Stimulated activated CD8-positive, alpha-beta memory T cell treated with anti-CD3 and anti-CD28 coated beads, Interleukin-7, amount 100 ng/mL, for 4 hours (primary cell): ENCODE data around the gene LRRC71.

Experiments
- DNase-seq, 2 donors: peaks; one replicate each; pipeline ENCODE4 v3.0.0-alpha.2; 2020; ENCODE audit warnings: low read depth in 2 of 2

The LRRC71 gene

DNA sequence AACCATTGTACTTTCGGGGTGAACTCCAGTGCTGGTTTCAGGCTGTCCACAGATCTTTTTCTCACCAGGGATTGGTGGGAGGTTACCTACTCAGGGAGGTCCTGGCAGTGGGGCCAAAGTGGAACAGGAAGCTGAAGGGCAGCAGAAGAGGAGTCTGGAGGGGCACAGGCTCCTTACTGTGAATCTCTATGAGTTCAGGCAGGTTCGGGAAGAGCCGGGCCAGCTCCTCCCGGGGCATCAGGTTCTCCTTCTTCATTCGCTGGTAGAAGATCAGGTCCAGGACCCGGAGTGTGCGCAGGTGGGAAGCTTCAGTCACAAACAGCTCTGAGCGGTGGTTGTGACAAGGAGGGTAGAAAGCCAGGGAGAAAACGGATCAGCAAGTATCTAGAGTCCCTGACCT lies 26.7 kb downstream of the LRRC71 start:
- DNase-seq: no peak

DNA sequence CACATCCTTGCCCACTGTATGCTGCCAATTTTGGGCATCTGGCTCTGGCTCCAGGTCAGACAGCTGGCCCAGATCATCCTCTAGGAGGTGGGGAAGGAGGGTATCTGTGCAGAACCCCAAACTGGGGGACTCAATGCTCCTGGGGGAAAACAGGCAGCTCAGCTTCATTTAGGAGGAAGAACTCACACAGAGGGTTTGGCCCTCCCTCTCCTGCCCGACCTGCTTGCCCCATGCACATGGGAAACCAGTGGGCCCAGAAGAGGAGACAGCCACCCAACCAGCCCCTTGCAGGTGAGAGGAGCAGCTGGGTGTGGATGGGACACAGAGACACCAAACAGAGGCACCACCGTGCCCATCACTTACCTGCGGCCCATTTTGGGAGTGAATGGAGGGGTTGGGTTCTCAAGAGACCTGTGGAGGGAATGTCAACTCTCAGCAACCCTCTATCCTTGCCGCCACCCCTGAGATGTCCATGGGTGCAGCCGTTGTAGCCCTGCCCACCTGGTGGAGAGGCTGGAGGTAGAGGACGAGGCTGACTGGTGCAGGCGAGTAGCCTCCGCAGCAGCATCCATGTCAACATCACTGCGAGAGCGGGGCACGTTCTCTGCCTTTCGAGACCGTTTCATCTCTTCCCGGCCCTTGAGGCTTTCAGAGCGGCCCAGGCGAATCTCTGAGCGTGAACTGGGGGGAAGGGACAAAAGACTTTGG lies 27.5 kb downstream of the LRRC71 start:
- DNase-seq: no peak

DNA sequence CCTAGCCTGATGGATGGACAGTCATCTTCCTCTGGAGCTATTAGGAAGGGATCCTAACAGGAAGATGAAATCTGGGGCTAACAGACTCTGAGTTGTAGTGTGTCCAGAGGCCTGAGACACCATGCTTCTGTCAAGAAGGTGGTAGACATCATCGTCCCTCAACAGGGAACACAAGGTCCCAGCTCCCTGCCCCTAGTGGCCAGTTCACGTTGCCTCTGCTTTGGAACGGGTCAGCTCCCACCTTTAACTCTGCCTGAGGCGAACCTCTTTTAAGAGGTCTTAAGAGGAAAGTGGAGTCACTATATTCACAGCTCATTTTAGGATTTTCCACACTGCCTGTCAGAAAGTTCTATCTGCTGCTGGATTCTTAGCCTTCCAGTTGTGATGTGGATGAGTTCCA lies 28.3 kb downstream of the LRRC71 start:
- no peak for DNase-seq

DNA sequence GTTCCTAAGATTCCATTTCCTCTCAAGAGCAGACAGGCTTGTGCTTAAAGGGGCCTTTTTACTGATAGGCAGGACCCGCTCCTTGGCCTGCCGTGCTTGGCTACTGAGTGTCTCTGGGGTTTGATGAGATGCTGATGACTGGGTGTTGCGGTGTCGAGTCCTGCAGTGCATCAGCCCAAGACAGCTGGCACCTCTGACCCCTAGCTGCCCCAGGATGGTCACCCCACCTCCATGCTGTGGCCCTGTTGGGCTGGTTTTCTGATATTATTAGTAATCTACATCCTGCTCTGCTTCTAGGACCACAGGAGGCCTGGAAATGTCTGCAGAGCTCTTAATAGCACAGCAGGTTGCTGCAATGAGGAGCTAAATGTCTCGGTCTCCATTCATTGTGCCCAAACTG lies 28.7 kb downstream of the LRRC71 start:
- no peak for DNase-seq

DNA sequence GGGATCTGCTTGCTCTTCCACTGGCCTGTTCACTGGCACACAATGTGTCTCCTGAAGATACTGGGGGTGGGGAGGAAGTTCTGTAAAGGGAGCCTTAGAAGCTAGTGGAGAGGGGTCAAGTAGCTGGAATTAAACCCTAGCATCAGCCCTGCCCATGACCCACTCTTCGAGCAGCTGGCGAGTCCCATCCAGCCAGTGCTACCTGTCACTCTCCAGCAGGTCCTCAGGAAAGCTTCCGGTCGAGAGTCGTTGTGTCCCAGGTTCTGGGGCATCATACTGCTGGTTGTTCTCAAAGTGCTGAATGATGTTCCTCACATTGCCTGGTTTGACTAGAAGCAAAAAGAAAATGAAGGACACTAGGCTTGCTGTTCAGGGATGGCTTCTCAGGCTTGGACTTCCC lies 30.9 kb downstream of the LRRC71 start:
- no peak for DNase-seq

DNA sequence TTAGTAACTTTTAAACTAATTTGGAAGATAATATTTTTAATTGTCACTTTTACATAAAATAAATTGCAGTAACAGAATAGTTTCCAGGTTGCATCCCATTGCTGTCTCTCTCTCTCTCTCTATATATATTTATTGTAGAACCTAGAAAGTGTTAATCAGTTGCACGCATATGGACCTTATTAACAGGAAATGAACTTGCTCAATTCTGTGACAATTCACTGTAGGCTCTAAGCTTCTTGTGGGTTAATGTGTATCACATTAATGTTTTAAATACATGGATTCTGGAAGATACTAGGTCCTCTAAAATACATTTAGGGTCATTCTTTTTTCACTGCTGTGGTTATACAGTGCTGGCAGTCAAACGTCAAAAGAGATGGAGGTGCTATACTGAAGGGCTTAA lies 33.1 kb downstream of the LRRC71 start:
- DNase-seq: no peak

DNA sequence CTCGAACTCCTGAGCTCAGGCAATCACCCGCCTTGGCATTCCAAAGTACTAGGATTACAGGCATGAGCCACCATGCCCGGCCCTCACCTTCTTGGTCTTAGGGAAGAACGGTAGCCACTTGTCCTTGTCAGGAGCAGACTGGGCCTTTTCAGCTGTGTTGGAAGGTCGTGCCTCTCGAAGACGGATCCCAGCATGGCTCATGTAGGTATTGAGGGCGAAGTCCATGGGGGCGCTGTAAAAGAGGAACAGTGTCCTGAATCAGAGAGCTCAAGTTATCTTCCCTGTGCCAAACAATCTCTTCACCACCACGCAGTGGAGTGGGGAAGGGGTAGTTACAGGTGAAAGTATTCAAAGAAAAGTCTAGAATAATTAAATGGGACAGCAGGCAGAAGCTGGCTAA lies 35.9 kb downstream of the LRRC71 start:
- no peak for DNase-seq

DNA sequence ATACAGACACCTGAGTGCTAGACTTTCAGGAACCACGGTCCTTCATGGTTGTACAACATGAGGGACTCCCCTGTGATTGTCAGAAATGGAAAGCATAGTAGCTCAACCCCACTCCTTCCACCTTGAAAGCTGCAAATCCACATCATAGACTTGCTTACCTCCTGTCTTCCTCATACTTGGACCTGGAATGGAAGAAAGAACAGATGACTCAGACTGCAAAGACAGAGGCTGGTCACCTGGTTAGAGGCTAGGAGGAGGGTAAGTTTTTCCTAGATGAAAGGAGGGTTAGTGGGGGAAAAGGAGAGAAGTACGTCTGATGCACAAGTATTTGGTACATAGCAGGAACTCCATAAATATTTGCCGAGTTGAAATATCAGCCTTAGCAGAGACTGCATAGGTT lies 37.2 kb downstream of the LRRC71 start:
- no peak for DNase-seq

DNA sequence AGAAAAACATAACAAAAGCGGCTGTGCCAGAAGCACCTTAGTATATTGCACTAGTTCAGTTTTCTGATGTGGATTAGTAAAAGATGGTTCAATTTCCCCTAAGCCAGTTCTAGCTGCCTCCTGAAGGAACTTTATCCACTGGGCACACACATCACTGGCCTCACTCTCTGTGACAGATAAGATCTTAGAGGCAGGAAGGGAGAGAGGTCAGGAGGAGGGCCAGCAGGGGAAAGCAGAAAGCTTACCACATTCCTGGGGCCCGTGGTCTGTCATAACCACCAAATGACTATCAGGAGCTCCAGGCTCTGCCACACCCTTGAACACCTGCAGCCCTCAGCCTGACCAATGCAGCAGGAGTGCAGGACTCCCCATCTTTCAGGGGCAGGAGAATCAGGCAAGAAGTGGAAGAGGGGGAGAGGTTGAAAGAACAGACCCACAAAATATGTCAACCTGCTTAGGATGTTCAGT lies 37.8 kb downstream of the LRRC71 start:
- no peak for DNase-seq

DNA sequence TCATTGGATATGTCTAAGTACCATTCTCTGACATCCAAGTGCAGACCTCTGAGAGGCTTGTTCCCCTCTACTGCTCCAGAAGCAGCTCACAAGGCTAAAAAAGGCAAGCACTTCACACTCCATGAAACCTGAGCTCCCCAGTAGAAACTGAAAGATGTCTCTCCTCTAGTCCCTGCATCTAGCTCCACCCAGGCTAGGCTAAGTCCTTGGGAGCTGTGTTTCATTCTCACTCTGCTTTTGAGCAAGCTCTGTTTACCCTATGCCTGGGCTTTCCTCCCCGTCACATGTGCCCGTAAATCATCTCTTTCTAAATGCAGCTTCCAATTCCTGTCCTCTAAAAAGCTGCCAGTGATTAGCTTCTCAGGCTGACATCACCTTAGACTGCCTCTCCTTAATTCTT lies 39.0 kb downstream of the LRRC71 start:
- DNase-seq: no peak

DNA sequence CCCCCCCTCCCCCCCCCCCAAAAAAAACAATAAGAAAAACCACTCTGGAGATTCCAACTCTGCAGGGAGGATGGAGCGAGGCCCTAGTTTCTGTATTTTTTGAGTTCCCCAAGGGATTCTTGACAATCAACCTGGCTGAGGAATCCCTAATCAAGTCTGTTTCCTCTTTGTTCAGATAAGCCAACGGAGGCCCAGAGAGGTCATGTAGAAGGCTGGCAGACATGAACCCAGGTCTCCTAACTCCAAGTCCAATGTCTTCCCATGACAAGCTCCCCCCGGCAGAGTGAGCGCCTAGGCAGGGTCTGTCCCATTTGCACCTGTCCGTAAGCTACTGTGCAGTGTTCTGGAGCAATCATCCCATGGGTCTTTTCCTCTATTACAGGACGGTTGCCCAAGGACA lies 39.5 kb downstream of the LRRC71 start:
- no peak for DNase-seq

DNA sequence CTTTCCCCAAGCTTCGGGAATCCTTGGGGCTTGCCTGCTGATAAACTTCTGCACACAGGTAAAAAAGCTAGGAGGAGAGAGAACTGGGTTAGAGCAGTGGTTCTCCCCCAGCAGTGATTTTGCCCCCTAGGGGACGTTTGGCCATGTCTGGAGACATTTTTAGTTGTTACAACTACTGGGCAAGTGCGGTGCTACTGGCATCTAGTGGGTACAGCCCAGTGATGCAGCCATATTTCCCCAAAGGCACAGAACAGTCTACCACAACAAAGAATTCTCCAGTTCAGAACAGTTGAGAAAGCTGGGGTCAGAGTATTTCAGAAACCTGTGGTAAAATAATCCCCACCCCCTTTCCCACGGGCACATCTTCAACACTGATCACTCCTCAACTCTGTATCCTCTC lies 41.3 kb downstream of the LRRC71 start:
- DNase-seq: no peak

DNA sequence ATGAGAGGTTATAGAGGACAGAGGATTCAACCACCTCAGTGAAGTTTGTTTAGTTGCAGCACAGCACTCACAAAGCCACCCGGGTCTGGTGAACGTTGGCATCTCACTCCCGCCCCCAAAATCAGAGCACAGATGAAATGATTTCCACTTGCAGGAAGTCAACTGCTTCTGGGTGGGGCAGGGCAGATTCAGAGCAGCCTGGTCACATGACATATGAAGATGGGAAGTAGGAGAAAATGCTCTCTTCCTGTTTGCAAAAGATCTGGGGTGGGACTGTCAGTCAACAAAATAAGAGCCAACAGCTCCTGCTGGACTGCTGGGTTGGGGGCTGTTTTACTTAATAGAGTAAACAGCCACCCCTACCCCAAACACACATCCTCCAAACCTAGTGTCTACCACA lies 43.2 kb downstream of the LRRC71 start:
- DNase-seq: peak; percentile 2 to 4

DNA sequence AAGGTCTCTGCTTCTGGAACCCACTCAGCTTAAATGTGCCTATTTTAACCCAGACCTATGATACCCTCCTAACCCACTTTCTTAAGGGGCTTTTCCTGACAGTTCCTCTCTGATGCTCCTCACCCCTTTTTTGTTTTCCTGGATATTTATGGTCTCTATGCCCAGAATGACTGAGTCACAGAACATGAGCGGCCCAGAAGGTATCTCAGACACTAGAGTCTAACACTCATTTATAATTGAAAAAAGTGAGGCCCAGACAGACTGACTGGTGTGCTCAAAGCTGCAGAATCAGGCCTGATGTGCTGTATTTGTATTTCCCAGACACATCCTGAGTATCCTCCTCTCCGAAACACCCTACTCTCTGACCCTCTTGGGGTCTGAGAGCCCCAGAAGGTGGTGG lies 44.0 kb downstream of the LRRC71 start:
- DNase-seq: no peak

DNA sequence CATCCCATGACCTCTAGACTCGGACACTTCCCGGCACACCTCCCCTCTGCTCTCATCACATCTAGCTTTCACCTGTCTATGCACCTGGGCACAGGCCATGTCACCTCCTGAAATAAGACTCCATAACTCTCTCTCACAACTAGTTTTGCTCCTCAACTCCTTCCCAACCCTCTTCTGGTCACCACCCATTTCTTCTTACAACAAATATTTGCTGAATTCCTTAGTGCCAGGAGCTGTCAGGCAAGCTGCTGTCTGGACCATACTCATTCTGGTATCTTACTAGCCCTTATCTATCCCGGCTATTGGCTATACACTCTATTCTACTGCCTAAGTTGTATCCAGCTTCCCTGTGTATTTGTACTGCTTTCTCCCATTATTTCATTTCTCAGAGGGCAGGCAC lies 49.1 kb downstream of the LRRC71 start:
- no peak for DNase-seq

DNA sequence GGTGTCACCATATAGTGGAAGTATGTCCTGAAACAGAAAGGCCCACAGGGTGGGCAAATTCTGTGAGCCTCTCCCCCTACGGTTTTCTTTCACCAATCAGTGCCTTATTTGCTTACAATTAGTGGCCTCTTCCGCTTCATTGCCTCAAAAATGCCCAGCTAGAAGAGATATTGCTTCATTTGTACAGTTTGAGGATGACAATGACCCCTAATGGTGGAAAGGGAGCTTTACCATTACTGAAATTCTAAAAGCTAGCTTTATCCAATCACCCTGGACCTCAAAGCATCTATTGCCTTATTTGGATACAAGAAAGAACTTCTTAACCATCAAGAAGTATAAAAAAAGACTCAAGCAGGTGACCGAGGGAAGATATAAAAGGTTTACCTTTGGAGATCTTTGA lies 49.6 kb downstream of the LRRC71 start:
- no peak for DNase-seq

DNA sequence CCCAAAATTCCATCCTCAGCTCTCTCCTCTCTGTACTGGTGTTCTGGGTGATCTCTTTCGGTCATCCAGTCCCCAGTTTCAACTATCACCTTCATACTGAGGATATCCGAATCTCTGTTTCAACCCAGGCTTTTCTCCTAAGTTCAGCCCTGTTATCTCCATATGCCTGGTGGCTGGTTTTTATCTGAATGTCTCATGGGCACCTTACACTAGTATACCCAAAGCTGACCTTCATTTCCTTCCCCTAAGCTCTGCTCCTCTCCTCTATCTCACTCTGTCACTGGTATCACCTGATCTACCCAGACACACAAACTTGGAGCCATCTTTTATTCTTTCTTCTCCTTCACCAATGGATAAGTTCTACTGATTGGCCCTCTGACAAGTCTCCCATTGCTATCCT lies 53.0 kb downstream of the LRRC71 start:
- no peak for DNase-seq

DNA sequence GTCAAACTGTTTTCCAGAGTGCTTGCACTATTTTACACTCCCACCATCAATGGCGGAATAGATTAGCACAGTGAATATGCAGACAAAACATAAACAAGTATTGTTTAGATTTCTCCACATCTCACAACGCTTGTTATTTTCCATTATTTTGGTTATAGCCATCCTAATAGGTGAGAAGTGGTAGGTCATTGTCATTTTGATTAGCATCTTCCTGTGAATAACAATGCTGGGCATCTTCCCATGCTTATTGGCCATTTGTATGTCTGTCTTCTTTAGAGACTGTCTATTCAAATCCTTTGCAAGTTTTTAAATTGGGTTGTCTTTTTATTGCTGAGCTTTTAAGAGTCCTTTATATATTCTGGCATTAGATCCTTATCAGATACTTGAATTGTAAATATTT lies 54.7 kb downstream of the LRRC71 start:
- DNase-seq: no peak

DNA sequence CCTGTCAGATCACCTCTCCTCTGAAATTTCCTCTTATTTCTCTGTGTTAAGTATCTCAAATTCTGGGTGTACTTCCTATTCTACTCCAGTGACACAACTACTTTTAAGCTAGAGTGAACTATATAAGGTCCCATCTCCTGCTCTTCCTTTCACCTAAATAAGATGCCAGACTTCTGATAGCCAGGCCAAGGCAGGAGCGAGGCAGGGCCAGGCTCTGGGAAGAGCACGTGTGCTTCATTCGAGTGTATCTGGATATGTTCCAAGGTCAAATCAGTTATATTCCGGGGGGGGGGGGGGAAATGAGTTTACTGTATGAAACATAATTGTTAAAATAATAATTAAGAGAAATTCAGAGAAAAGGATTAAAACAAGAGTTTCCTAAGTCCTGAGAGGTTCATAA lies 60.1 kb downstream of the LRRC71 start:
- DNase-seq: no peak
